ENCODE measurements around the gene OSCP1.

GRCh38 chr1:36414384-36414783 is 35.9 kb downstream of the OSCP1 start:
- no peak for TF ChIP-seq CTCF (conservative IDR thresholded peaks at IDR 0.05; ENCODE audit: low read depth, low read length)
- TF ChIP-seq EZH2 (IDR thresholded peaks at IDR 0.05; ENCODE audit: borderline replicate concordance, low read depth, low read length, poor library complexity, severe bottlenecking): no peak
